Measurements from ENCODE around the gene FBXL13. TPM values are rescaled to one million over a fixed set of nuclear protein-coding genes. Genes with fewer than 3 reads are reported as not detected.

Gene FBXL13
- total and polyA plus RNA-seq, 2 of the 8 experiments (the other 6 are each of a cell fraction or from before 2014, with no cell fraction given) = 1.2 to 2.8 TPM

DNA sequence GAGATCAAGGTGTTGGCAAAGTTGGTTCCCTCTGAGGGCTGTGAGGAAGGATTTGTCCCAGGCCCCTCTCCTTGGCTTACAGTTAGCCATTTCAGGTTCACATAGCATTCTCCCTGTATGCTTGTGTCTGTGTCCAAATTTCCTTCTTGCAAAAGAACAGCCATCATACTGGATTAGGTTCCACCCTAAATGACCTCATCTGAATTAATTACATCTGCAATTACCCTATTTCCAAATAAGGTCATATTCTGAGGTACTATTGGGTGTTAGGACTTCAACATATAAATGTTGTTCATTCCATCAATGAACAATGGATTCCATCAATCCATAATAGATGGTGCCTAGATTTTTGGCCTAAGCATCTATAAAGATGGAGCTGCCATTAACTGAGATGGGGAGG, 178.0 kb downstream of the FBXL13 start:
- Histone ChIP-seq H4K20me1 (replicated peaks in 1 of 2; ENCODE audit: control insufficient read depth in 1 of 2, insufficient read depth in 2 of 2, low read length in 2 of 2) (no peaks in the 10 kb centered on the region), H3K4me3 (ENCODE audit: extremely low read depth in 1 of 4, insufficient read depth in 2 of 4, low read depth in 3 of 4, low read length in 4 of 4) (no peak overlapping the region), H4K91ac (replicated peaks; ENCODE audit: insufficient read length, low read length) (no peak overlapping the region), H3K23me2 (ENCODE audit: low read depth, low read length) (no peaks in the 10 kb centered on the region), H3K79me2 (ENCODE audit: control insufficient read depth in 1 of 2, insufficient read depth in 2 of 2, low read length in 2 of 2) (no peaks in the 10 kb centered on the region), H2BK120ac (replicated peaks; ENCODE audit: low read depth, low read length) (no peak overlapping the region), H3K79me1 (ENCODE audit: low read depth, low read length) (no peaks in the 10 kb centered on the region), H3K9me3 (ENCODE audit: insufficient read depth in 2 of 2, low read depth in 1 of 2, low read length in 1 of 2) (no peaks in the 10 kb centered on the region), H3K4me2 (ENCODE audit: insufficient read depth in 1 of 2, low read depth in 2 of 2, low read length in 2 of 2) (no peak overlapping the region), H3K27me3 (replicated peaks in 1 of 4; ENCODE audit: control insufficient read depth in 3 of 4, extremely low read depth in 1 of 4, insufficient read depth in 3 of 4, low read length in 3 of 4) (no peaks in the 10 kb centered on the region; a peak in 1 of 7 replicates), H2BK20ac (ENCODE audit: low read length) (no peak overlapping the region), H2BK5ac (ENCODE audit: low read depth, low read length) (no peak overlapping the region), H3K18ac (ENCODE audit: extremely low read depth, low read length) (no peak overlapping the region), H3K4ac (replicated peaks; ENCODE audit: insufficient read length, low read depth, low read length) (no peak overlapping the region), H2AFZ (ENCODE audit: low read length) (no peak overlapping the region), H3K14ac (ENCODE audit: insufficient read length) (no peak overlapping the region), H3K56ac (replicated peaks; ENCODE audit: insufficient read length, low read depth, low read length) (no peak overlapping the region), H3K9ac (replicated peaks in 1 of 4; ENCODE audit: extremely low read depth in 1 of 4, low read depth in 3 of 4, low read length in 3 of 4) (no peak overlapping the region), H2AK5ac (ENCODE audit: low read depth, low read length) (no peak overlapping the region), H3K27ac (ENCODE audit: low read depth, low read length) (no peak overlapping the region), H2BK12ac (ENCODE audit: low read depth, low read length) (no peak overlapping the region), H4K5ac (ENCODE audit: insufficient read length, low read depth, low read length) (no peak overlapping the region), H3K36me3 (ENCODE audit: control insufficient read depth in 2 of 4, insufficient read depth in 4 of 4, low read length in 3 of 4) (no peaks in the 10 kb centered on the region), H4K8ac (ENCODE audit: extremely low read depth, insufficient read depth, low read length) (no peak overlapping the region), H3K23ac (ENCODE audit: insufficient read length) (no peak overlapping the region), H2BK15ac (ENCODE audit: low read length) (no peak overlapping the region), H3K4me1 (replicated peaks in 1 of 4; ENCODE audit: control insufficient read depth in 3 of 4, insufficient read depth in 4 of 4, low read length in 3 of 4) (no peaks in the 10 kb centered on the region)
- CTCF ChIA-PET (ENCODE audit: partially characterized antibody) = no interaction called here
- FAIRE-seq (no peak), DNase-seq (ENCODE audit: low read depth in 1 of 2, low spot score in 2 of 2) (no peak)
- POLR2A ChIA-PET (ENCODE audit: partially characterized antibody) = no interaction called here
- TF ChIP-seq SIX5 (IDR thresholded peaks at IDR 0.05; ENCODE audit: low read depth, low read length) = no peak
- no peak for TF ChIP-seq TEAD4 (IDR thresholded peaks at IDR 0.05; ENCODE audit: low read depth, low read length)
- no peak for TF ChIP-seq BRCA1 (IDR thresholded peaks at IDR 0.05; ENCODE audit: low read depth, low read length)
- TF ChIP-seq RNF2 (IDR thresholded peaks at IDR 0.05; ENCODE audit: borderline replicate concordance, low read depth, low read length, missing control alignments, poor library complexity, severe bottlenecking) = no peak
- no peak for TF ChIP-seq BCL11A (IDR thresholded peaks at IDR 0.05; ENCODE audit: low read depth in 2 of 2, low read length in 2 of 2)
- no peak for TF ChIP-seq JUN (IDR thresholded peaks at IDR 0.05; ENCODE audit: low read depth, low read length)
- TF ChIP-seq PHF8 (conservative IDR thresholded peaks at IDR 0.05; ENCODE audit: low read depth, low read length) = no peak
- TF ChIP-seq, protein P1, sequence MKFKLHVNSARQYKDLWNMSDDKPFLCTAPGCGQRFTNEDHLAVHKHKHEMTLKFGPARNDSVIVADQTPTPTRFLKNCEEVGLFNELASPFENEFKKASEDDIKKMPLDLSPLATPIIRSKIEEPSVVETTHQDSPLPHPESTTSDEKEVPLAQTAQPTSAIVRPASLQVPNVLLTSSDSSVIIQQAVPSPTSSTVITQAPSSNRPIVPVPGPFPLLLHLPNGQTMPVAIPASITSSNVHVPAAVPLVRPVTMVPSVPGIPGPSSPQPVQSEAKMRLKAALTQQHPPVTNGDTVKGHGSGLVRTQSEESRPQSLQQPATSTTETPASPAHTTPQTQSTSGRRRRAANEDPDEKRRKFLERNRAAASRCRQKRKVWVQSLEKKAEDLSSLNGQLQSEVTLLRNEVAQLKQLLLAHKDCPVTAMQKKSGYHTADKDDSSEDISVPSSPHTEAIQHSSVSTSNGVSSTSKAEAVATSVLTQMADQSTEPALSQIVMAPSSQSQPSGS (IDR thresholded peaks at IDR 0.05; ENCODE audit: low read length) = no peak
- TF ChIP-seq SP1 (IDR thresholded peaks at IDR 0.05; ENCODE audit: low read depth, low read length) = no peak

Data from H1 (cell line).